BE2C (cell line): Measurements from ENCODE around the gene SRXN1.
A peak's percentile ranks its signal among the peaks of the same experiment; 100 is the strongest.

Source experiments
- DNase-seq: peaks from one replicate; pipeline ENCODE4 v3.0.0-alpha.2; 2020
- H3K27me3 ChIP-seq: fragments of 250-450 bp; sonication (Bioruptor Pico); 2 replicates; pipeline ENCODE4 v1.5.1; 2020; ENCODE audit warnings: mild to moderate bottlenecking
- H3K36me3 ChIP-seq: fragments of 250-450 bp; sonication (Bioruptor Pico); 2 replicates; pipeline ENCODE4 v1.5.1; 2020; ENCODE audit warnings: mild to moderate bottlenecking
- H3K4me1 ChIP-seq: fragments of 250-450 bp; sonication (Bioruptor Pico); 2 replicates; pipeline ENCODE4 v1.5.1; 2020
- H3K4me3 ChIP-seq: 2 replicates; pipeline ENCODE4 v1.5.1; 2011; ENCODE audit warnings: low read depth, low read length
- H3K9me3 ChIP-seq: fragments of 250-450 bp; sonication (Bioruptor Pico); 2 replicates; pipeline ENCODE4 v1.5.1; 2020
- CTCF ChIP-seq: IDR thresholded peaks from 2 replicates; pipeline ENCODE4 v1.5.1; 2012; ENCODE audit warnings: mild to moderate bottlenecking, low read depth, low read length

The SRXN1 gene

GRCh38 chr20:617934-618690, 34.9 kb downstream of the SRXN1 start:
- no peak for TF ChIP-seq CTCF
- Histone ChIP-seq H3K9me3 (no peaks in the 10 kb centered on the region), H3K27me3 (no peaks in the 10 kb centered on the region), H3K4me3 (no peak overlapping the region), H3K36me3 (no peaks in the 10 kb centered on the region), H3K4me1 (no peaks in the 10 kb centered on the region)
- no peak for DNase-seq

- H3K4me3 ChIP-seq, result no peak overlapping the region
- TF ChIP-seq CTCF, result no peak
- H3K9me3 ChIP-seq, result no peaks in the 10 kb centered on the region
- no peaks in the 10 kb centered on the region for H3K4me1 ChIP-seq
- peaks cover under 1% of the 10 kb centered on the region; the same call in 1 of the 2 replicates for H3K27me3 ChIP-seq
- DNase-seq, result no peak
- H3K36me3 ChIP-seq, result no peaks in the 10 kb centered on the region
Observed at GRCh38 chr20:615514-615913, 37.5 kb downstream of the SRXN1 start.

GRCh38 chr20:611843-612185, 41.2 kb downstream of the SRXN1 start:
- Histone ChIP-seq H3K4me3 (no peak overlapping the region), H3K9me3 (no peaks in the 10 kb centered on the region), H3K4me1 (no peaks in the 10 kb centered on the region), H3K27me3 (peaks cover 8% of the 10 kb centered on the region), H3K36me3 (no peaks in the 10 kb centered on the region)
- no peak for DNase-seq
- TF ChIP-seq CTCF, result no peak

GRCh38 chr20:611047-611842, 41.8 kb downstream of the SRXN1 start:
- Histone ChIP-seq H3K4me3 (no peak overlapping the region), H3K36me3 (no peaks in the 10 kb centered on the region), H3K27me3 (peaks cover 8% of the 10 kb centered on the region), H3K4me1 (no peaks in the 10 kb centered on the region), H3K9me3 (no peaks in the 10 kb centered on the region)
- no peak for TF ChIP-seq CTCF
- DNase-seq, result no peak

GRCh38 chr20:610130-611046, 42.6 kb downstream of the SRXN1 start, which contains the start of gene TCF15:
TCF15 (minus strand) TSS chr20:610309; CDS start chr20:610237, 72 bp downstream.
- no peaks in the 10 kb centered on the region for H3K36me3 ChIP-seq
- H3K4me3 ChIP-seq, result peak within 1 kb of the TSS; percentile 35
- peak; percentile 75 for DNase-seq
- no peaks in the 10 kb centered on the region for H3K4me1 ChIP-seq
- H3K27me3 ChIP-seq, result peaks cover 8% of the 10 kb centered on the region
- H3K9me3 ChIP-seq, result no peaks in the 10 kb centered on the region
- TF ChIP-seq CTCF, result no peak
